HG02885 (cell line): ENCODE results near the gene GAB2.
"Not testable (repeated sequence)": the region's sequence is repeated elsewhere in the genome, so short reads cannot be mapped to it uniquely, and the experiment has no call there.

Experiments
- ATAC-seq: cut with Tn5 transposase; IDR thresholded peaks from one replicate; pipeline ENCODE4 v1.9.1; 2021; ENCODE audit warnings: mild to moderate bottlenecking; ENCODE audit not compliant: unreplicated experiment, poor library complexity

The GAB2 gene

DNA sequence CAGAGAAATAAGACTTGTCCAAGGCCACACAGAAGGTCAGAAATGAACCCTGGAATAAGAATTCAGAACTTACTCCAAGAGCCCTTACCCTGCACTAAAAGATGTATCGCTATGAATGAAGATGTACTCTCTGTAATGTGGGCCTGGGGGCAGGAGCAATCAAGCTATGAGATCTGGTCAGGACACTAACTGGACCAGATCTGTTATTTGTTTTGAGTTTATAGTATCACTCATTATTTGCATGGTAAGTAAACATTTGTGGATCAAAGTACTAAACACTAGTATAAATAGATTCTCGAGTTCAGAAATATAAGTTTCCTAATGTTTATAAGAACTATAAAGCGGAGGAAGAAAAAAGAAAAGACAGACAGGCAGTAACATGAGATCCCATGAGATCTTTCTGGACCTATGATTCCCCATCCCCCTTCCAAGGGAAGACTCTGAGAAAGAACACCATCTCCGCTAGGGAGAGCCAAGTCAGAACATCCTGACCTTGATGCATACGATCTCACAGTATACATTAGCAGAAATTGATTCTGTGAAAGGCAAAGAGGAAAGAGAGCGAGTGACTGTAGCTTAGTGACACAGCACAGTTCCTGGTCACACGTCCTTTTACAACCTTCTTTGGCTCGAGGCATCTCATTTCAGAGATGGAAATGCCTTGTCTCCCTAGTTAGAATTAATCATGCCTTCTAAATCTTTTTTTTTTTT, 157.7 kb downstream of the GAB2 start:
- ATAC-seq, result no peak

GRCh38 chr11:78257654-78258053, 160.0 kb downstream of the GAB2 start:
- ATAC-seq, result no peak

DNA sequence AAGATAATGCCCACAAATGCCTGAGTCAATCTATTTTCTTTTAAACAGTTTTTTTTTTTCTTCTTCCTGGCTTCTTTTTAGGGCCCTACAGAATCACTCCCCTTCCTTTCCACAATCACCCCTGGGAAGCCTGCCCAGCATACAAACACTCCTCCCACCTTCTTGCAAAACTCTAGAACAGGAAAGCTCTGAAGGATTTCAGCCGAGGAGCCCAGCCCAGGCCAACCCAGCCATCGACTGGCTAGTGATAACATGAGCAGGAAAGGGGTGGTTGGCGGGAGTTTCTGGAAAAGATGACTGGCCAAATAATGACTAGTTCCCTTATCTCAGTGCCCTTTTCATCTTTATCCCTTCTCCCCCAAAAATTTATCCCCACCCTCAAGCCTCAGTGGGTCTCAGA, 160.7 kb downstream of the GAB2 start:
- ATAC-seq, result no peak

DNA sequence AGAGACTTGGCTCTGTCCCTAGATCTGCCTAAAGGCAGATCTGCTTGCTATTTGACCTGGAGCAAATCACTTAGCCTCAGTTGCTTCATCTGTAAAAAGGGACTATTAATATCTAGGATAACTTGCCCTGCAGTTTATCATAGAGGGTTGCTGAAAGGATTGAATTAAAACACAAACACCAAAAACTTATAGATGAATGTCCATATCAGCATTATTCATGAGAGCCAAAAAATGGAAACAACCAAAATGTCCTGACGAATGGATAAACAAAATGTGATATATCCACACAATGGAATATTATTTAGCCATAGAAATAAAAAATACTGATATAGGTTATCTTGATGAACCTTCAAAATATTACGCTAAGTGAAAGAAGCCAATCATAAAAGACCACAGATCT, 161.7 kb downstream of the GAB2 start:
- no peak for ATAC-seq

DNA sequence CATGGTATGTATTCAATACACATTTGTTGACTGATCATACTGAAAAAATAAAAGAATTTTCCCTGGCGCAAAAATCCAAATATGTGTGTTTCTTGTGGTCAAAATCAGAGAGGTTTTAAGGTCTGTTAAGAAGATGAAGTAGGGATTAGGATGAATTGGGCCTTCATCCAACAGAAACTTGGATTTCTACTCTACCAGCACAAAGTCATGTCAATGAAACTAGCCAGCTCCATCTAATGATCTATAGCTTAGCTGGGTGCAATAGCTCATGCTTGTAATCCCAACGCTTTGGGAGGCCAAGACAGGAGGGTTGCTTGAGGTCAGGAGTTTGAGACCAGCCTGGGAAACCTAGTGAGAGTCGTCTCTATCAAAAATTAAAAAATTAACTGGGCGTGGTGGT, 163.4 kb downstream of the GAB2 start:
- ATAC-seq, result no peak

- ATAC-seq, result no peak
Observed at GRCh38 chr11:78253797-78254196, 163.8 kb downstream of the GAB2 start.

- ATAC-seq, result no peak
Observed at GRCh38 chr11:78251083-78251775, 166.4 kb downstream of the GAB2 start.

DNA sequence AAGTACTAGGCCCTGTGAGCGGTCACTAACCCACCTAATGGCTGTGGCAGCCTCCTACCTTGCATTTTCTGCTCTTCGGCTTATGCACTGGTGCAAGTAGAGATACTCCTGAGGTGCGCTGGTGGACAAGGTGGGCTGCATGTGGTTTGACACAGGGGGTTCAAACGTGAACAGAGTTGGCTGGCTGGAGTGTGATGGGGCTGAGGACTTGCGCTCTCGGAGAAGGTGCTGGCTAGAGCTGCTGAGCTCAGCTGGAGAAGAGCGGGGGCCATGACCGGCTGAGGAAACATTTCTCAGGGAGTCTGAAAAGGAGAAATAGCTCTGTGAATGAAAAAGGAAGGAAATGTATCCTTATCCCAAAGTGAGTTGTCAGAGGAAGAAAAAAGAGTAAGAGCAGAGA, 167.5 kb downstream of the GAB2 start:
- no peak for ATAC-seq

DNA sequence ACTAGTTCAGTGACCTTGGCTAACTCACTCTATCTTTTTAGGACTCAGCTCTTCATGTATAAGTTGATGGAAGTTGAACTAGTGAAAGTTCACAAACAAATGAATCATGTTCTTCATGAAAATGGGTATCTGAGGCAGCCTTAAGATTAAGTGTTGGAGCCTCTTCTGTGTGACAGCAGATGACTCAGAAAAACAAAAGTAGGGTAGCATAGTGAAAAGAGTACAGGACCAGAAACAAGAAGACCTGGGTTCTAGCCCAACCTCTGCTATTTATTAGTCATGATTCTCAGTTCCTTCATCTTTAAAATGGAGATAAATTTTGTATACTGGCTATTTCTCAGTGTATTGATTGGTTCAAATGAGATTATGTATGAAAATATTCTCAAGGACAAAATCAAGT, 168.7 kb downstream of the GAB2 start:
- no peak for ATAC-seq

DNA sequence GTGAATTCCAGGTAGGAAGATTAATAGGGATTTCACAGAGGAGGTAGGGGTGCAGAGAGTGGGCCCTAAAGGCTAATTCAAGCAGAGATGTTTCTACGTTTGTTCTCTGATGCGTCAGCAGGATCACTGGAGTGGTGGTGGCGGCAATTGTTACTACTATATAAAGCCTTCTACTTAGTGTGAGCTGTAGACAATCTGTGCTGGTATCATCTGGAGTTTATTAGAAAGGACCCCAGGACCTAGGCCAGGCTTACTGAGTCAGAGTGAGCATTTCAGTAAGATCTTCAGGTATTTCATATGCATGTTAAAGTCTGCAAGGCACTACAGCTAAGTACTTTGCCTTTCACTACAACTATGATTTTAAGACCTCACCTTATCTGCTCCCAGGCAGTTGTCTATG, 169.4 kb downstream of the GAB2 start:
- no peak for ATAC-seq

DNA sequence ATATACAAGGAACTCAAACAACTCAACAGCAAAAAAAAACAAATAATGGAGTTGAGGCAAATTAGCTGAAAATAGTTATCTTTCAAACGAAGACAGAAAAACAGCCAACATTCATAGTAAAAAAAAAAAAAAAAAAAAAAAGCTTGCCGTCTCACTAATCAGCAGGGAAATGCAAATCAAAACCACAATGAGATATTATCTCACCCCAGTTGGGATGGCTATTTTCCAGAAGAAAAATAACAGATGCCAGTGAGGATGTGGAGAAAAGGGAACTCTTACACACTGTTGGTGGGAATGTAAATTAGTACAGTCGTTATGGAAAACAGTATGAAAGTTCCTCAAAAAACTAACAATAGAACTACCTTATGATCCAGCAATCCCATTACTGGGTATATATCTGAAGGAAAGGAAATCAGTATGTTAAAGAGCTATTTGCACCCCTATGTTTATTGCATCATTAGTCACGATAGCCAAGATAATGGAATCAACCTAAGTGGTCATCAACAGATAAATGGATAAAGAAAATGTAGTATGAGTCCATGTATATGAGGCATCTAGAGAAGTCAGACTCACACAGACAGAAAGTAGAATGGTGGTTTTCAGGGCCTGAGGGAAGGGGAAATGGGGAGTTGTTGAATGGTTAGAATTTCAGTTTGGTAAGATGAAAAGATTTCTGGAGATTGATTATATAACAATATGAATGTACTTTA, 172.9 kb downstream of the GAB2 start:
- ATAC-seq, result no peak

DNA sequence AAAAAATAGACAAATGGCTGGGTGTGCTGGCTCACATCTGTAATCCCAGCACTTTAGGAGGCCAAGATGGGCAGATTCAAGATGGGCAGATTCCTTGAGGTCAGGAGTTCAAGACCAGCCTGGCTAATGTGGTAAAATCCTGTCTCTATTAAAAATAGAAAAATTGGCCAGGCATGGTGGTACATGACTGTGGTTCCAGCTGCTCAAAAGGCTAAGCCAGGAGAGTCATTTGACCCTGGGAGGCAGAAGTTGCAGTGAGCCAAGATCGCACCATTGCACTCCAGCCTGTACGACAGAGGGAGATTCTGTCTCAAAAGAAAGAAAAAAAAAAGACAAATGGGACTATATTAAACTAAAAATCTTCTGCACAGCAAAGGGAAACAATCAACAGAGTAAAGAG, 173.5 kb downstream of the GAB2 start:
- ATAC-seq, result no peak

GRCh38 chr11:78241475-78241874, 176.1 kb downstream of the GAB2 start:
- ATAC-seq, result no peak

- no peak for ATAC-seq
Observed at GRCh38 chr11:78239781-78240180, 177.8 kb downstream of the GAB2 start.

DNA sequence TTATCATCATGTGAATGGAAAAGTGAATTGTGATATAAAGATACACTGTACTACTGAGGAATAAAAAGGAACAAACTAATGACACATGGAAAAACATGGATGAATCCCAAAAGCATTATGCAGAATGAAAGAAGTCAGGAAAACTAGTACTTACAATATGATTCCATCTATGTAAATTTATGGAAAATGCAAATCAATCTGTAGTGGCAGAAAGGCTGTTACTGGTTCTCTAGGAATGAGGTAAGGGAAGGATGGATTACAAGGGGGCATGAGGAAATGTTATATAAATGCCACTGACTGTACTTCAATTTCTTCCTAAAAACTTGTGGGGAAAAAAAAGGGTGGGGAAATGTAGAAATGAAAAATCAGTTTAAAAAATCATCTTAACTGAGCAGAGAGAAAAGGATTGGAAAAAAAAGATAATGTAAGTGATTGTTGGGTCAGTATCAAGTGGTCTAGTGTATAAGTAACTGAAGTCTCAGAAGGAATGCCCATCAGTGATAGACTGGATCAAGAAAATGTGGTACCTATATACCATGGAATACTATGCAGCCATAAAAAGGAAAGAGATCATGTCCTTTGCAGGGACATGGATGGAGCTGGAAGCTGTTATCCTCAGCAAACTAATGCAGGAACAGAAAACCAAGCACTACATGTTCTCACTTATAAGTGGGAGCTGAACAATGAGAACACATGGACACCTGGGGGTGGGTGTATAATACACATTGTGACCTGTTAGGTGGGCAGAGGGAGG, 180.2 kb downstream of the GAB2 start:
- ATAC-seq, result no peak

DNA sequence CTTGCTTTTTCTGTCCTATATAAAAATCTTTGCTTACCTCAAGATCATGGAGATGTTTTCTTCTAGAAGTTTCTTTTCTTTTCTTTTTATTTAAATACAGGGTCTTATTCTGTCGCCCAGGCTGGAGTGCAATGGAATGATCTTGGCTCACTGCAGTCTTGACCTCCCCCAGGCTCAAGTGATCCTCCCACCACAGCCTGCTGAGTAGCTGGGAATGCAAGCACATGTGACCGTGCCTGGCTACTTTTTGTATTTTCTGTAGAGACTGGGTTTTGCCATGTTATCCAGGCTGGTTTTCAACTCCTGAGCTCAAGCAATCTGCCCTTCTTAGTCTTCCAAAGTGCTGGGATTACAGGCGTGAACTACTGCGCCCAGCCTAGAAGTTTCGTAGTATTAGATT, 183.6 kb downstream of the GAB2 start:
- no peak for ATAC-seq

DNA sequence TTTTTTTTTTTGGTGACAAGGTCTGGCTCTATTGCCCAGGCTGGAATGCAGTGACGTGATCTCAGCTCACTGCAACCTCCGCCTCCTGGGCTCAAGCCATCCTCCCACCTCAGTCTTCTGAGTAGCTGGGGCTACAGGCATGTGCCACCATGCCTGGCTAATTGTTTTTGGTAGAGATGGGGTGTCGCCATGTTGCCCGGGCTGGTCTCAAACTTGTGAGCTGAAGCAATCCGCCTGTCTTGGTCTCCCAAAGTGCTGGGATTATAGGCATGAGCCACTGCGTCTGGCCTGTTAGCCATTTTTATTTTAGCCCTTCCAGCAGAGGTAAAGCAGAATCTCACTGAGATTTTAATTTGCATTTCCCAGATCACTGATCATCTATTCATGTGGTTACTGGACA, 184.6 kb downstream of the GAB2 start:
- not testable (repeated sequence) for ATAC-seq

GRCh38 chr11:78231962-78232501, 185.6 kb downstream of the GAB2 start:
- ATAC-seq, result no peak

GRCh38 chr11:78230161-78230877, 187.3 kb downstream of the GAB2 start:
- ATAC-seq, result no peak

DNA sequence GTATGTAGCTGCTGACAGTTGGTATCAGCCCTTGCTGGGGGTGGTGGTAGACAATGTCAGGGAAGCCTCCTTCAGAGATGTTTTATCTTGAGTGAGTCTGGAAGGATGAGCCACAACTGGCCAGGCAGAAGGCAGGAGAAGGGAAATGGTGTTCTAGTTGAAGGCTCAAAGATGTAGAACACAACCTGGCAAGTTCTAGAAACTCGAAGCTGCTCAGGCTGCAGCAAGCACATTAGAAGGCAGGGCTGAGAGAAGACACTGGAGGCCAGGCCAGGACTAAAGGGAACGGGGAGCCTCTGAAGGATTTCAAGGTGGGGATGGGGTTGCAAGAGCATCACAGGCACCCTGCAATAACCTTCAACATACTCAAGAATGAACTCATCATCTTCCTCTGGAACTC, 188.5 kb downstream of the GAB2 start:
- no peak for ATAC-seq
